ENCODE measurements around the gene ZNF74.

DNA sequence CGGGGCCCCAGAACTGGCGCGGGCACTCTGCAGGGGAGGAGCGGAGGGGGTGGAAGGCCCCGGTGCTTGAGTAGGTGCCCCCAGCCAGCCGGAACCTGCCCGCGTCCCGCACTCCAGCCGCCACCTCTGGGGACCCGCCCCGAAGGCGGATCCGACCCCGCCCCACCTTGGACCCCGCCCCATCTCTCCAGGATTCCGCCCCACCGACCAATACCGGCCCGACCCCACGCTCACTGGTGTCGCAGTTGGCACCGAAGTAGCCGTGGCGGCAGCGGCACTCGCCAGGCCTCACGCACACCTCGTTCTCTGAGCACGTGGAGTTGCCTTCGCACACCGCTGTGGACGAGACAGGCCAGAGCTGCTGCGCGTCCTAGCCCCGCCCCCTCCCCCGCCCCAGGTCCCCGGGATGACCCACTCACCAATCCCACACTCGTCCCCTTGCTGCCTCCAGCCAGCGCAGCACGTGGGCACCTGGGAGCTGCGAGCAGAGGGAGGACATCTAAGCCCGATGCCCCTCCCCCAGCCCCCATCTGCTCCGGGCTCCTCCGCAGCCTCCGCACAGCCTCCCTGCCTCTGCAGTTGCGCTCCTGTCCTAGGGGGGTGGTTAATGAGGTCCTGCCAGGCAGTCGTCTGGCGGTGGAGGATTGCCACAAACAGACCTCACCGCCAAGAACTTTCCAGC is 37.7 kb downstream of the ZNF74 start:
- TF ChIP-seq, protein P1, sequence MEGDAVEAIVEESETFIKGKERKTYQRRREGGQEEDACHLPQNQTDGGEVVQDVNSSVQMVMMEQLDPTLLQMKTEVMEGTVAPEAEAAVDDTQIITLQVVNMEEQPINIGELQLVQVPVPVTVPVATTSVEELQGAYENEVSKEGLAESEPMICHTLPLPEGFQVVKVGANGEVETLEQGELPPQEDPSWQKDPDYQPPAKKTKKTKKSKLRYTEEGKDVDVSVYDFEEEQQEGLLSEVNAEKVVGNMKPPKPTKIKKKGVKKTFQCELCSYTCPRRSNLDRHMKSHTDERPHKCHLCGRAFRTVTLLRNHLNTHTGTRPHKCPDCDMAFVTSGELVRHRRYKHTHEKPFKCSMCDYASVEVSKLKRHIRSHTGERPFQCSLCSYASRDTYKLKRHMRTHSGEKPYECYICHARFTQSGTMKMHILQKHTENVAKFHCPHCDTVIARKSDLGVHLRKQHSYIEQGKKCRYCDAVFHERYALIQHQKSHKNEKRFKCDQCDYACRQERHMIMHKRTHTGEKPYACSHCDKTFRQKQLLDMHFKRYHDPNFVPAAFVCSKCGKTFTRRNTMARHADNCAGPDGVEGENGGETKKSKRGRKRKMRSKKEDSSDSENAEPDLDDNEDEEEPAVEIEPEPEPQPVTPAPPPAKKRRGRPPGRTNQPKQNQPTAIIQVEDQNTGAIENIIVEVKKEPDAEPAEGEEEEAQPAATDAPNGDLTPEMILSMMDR (IDR thresholded peaks at IDR 0.05; ENCODE audit: low read depth, low read length), result no peak
- TF ChIP-seq POLR2A (IDR thresholded peaks at IDR 0.05; ENCODE audit: extremely low read depth, insufficient read length) (no peak), MYC (IDR thresholded peaks at IDR 0.05; ENCODE audit: low read depth, low read length) (no peak)
- TF ChIP-seq, protein P2, sequence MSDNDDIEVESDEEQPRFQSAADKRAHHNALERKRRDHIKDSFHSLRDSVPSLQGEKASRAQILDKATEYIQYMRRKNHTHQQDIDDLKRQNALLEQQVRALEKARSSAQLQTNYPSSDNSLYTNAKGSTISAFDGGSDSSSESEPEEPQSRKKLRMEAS (IDR thresholded peaks at IDR 0.05; ENCODE audit: low read depth, low read length), result no peak
